PC-3 (cell line): ENCODE data around the gene MSI2. TPM values are rescaled to one million over a fixed set of nuclear protein-coding genes. Genes with fewer than 3 reads are reported as not detected.

ENCODE experiments used
- ATAC-seq: fragments of 200-7000 bp; cut with Tn5 transposase; 2 replicates; pipeline ENCODE4 v1.9.1; 2020; ENCODE audit warnings: mild to moderate bottlenecking, moderate library complexity
- BruUV-seq: library from RNA; stranded (reverse); fragments of 400-500 nt; replicated peaks from 2 replicates; lab custom pipeline; 2021; lab: Mats Ljungman, UMichigan
- CTCF ChIA-PET: fragments of 300-600 bp; sonication (Branson Sonifier 250); formaldehyde crosslinking; loops from one replicate; lab custom pipeline; 2022; ENCODE audit warnings: antibody characterized with exemption; lab: Charles Lee
- POLR2A ChIA-PET: fragments of 300-600 bp; sonication (Branson Sonifier 250); formaldehyde crosslinking; loops from one replicate; lab custom pipeline; 2022; ENCODE audit warnings: antibody characterized with exemption; ENCODE audit not compliant: unreplicated experiment; lab: Charles Lee
- DNase-seq: peaks from one replicate; pipeline ENCODE4 v3.0.0-alpha.2; 2015
- H2AFZ ChIP-seq: fragments of 300-600 bp; sonication (generic); 2 replicates; pipeline ENCODE4 v1.6.0; 2016; ENCODE audit warnings: antibody characterized with exemption, low read length
- H3F3A ChIP-seq: fragments of 300-600 bp; sonication (generic); one replicate; pipeline ENCODE4 v1.6.0; 2017; ENCODE audit warnings: antibody characterized with exemption, low read length, control low read depth, mild to moderate bottlenecking; ENCODE audit not compliant: unreplicated experiment
- H3K27ac ChIP-seq: fragments of 300-600 bp; sonication (generic); 2 replicates; pipeline ENCODE4 v1.5.1; 2016; ENCODE audit warnings: mild to moderate bottlenecking, low read length
- H3K27me3 ChIP-seq: fragments of 300-600 bp; sonication (generic); 2 replicates; pipeline ENCODE4 v1.6.1; 2016; ENCODE audit warnings: low read length, mixed read lengths
- H3K36me3 ChIP-seq: fragments of 300-600 bp; sonication (generic); 2 replicates; pipeline ENCODE4 v1.6.1; 2016; ENCODE audit warnings: low read depth, mixed run types, low read length, mixed read lengths
- H3K4me1 ChIP-seq: fragments of 300-600 bp; sonication (generic); 2 replicates; pipeline ENCODE4 v1.5.1; 2016; ENCODE audit warnings: low read length; ENCODE audit not compliant: insufficient read depth
- H3K4me2 ChIP-seq: fragments of 300-600 bp; sonication (generic); 2 replicates; pipeline ENCODE4 v1.6.0; 2016; ENCODE audit warnings: low read length
- H3K4me3 ChIP-seq: fragments of 300-600 bp; sonication (generic); 2 replicates; pipeline ENCODE4 v1.5.1; 2016; ENCODE audit warnings: mild to moderate bottlenecking, low read length, mixed read lengths
- H3K79me2 ChIP-seq: fragments of 300-600 bp; sonication (generic); 2 replicates; pipeline ENCODE4 v1.6.1; 2017; ENCODE audit warnings: low read length, mixed read lengths
- H3K9ac ChIP-seq: fragments of 300-600 bp; sonication (generic); 2 replicates; pipeline ENCODE4 v1.6.0; 2016; ENCODE audit warnings: mild to moderate bottlenecking, low read length
- H3K9me2 ChIP-seq: fragments of 300-600 bp; sonication (generic); replicated peaks from 2 replicates; pipeline ENCODE4 v1.6.1; 2016; ENCODE audit warnings: mixed run types, low read length, mixed read lengths
- H3K9me3 ChIP-seq: fragments of 300-600 bp; sonication (generic); 2 replicates; pipeline ENCODE4 v1.6.1; 2016; ENCODE audit warnings: low read length, mixed read lengths
- H4K20me1 ChIP-seq: fragments of 300-600 bp; sonication (generic); 2 replicates; pipeline ENCODE4 v1.6.1; 2016; ENCODE audit warnings: low read length, mixed read lengths
- EZH2 ChIP-seq: fragments of 300-600 bp; sonication (generic); IDR thresholded peaks from one replicate; pipeline ENCODE4 v1.6.1; 2017; ENCODE audit warnings: antibody characterized with exemption, mild to moderate bottlenecking, low read length; ENCODE audit not compliant: unreplicated experiment
- EZH2phosphoT487 ChIP-seq: fragments of 300-600 bp; sonication (generic); IDR thresholded peaks from 2 replicates; pipeline ENCODE4 v1.6.1; 2018; ENCODE audit warnings: mild to moderate bottlenecking, antibody characterized with exemption, low read length, borderline replicate concordance
- intact Hi-C: fragments of 100-400 bp; cut with micrococcal nuclease; formaldehyde crosslinking; loops from 2 replicates; pipeline ENCODE4 v1.9.0; 2023
- total RNA-seq: library from RNA; depleted of rRNA; stranded (reverse); fragments of >200 nt; gene quantifications from 2 replicates; pipeline ENCODE4 v1.2.3, GENCODE V29; 2014
- TF ChIP-seq, protein P1 (sequence below): fragments of 300-600 bp; sonication (generic); conservative IDR thresholded peaks from 2 replicates; pipeline ENCODE4 v1.5.1; 2017; ENCODE audit warnings: antibody characterized with exemption, low read depth, mild to moderate bottlenecking, low read length

MSI2 gene
- total RNA-seq, 1 experiment from 2014 or later, result 54.7 TPM

- Histone ChIP-seq H3K4me2 (no peak overlapping the region), H3K27me3 (no peaks in the 10 kb centered on the region), H3K9me2 (no peaks in the 10 kb centered on the region), H2AFZ (no peak overlapping the region), H3K36me3 (no peaks in the 10 kb centered on the region), H3K79me2 (no peaks in the 10 kb centered on the region), H3K9ac (no peak overlapping the region), H3K9me3 (no peaks in the 10 kb centered on the region), H4K20me1 (no peaks in the 10 kb centered on the region), H3K27ac (no peak overlapping the region), H3F3A (no peaks in the 10 kb centered on the region), H3K4me3 (no peak overlapping the region), H3K4me1 (no peaks in the 10 kb centered on the region)
- no TSS peak for BruUV-seq
- intact Hi-C loops, result no loop called here
- ChIA-PET POLR2A (interaction anchor here (0.5 kb wide), 1 partner anchor 236 kb away, joined by 7 read pairs; no protein-coding TSS in a partner anchor), CTCF (no interaction called here)
- ATAC-seq (no peak), DNase-seq (no peak)
- TF ChIP-seq EZH2phosphoT487 (no peak), EZH2 (no peak)
- TF ChIP-seq, protein P1, sequence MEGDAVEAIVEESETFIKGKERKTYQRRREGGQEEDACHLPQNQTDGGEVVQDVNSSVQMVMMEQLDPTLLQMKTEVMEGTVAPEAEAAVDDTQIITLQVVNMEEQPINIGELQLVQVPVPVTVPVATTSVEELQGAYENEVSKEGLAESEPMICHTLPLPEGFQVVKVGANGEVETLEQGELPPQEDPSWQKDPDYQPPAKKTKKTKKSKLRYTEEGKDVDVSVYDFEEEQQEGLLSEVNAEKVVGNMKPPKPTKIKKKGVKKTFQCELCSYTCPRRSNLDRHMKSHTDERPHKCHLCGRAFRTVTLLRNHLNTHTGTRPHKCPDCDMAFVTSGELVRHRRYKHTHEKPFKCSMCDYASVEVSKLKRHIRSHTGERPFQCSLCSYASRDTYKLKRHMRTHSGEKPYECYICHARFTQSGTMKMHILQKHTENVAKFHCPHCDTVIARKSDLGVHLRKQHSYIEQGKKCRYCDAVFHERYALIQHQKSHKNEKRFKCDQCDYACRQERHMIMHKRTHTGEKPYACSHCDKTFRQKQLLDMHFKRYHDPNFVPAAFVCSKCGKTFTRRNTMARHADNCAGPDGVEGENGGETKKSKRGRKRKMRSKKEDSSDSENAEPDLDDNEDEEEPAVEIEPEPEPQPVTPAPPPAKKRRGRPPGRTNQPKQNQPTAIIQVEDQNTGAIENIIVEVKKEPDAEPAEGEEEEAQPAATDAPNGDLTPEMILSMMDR, result no peak
Observed at GRCh38 chr17:57696050-57696449, 439.7 kb downstream of the MSI2 start.

DNA sequence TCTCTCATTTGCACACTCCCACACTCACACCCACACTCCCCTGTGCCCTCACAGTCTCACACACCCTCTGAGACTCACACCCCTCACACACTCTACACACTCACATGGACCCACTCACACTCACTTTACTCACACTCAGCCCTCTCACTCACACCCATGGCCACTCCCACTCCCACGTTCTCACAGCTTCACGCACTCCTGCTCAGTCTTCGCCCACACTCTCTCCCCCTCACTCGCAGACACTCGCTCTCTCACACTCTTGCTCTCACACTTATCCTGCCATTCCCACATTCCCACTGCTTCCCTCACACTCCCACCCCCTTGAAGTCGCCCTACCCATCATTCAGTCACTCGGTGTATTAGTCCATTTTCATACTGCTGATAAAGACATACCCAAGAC is 440.9 kb downstream of the MSI2 start:
- ATAC-seq, result no peak
- POLR2A ChIA-PET, result no interaction called here
- BruUV-seq, result no TSS peak

More for the DNA sequence above, 440.9 kb downstream of the MSI2 start:
- Histone ChIP-seq H3K4me3 (no peak overlapping the region), H4K20me1 (no peaks in the 10 kb centered on the region), H3K27me3 (no peaks in the 10 kb centered on the region), H3K4me2 (no peak overlapping the region), H3K4me1 (no peaks in the 10 kb centered on the region), H3K9ac (no peak overlapping the region), H3K9me2 (no peaks in the 10 kb centered on the region), H3K36me3 (no peaks in the 10 kb centered on the region), H3K27ac (no peak overlapping the region), H3F3A (no peaks in the 10 kb centered on the region), H3K9me3 (no peaks in the 10 kb centered on the region), H2AFZ (no peak overlapping the region), H3K79me2 (no peaks in the 10 kb centered on the region)
- intact Hi-C loops, result no loop called here
- no peak for DNase-seq
- CTCF ChIA-PET, result no interaction called here
- TF ChIP-seq, protein P1, result no peak
- TF ChIP-seq EZH2phosphoT487 (no peak), EZH2 (no peak)
